ENCODE measurements around the gene TNFAIP8L3.
"Not testable (repeated sequence)": the region's sequence is repeated elsewhere in the genome, so short reads cannot be mapped to it uniquely, and the experiment has no call there.

The TNFAIP8L3 gene

GRCh38 chr15:51094606-51095569 lies at the start of gene TNFAIP8L3:
TNFAIP8L3 (minus strand) TSS chr15:51094906; CDS start chr15:51094595, 311 bp downstream.
- TF ChIP-seq CTCF (IDR thresholded peaks at IDR 0.05), result no peak
- H3K27me3 ChIP-seq, result peaks cover 100% of the 10 kb centered on the region

GRCh38 chr15:51144021-51144532 lies 49.4 kb upstream of the TNFAIP8L3 start:
- Histone ChIP-seq H3K27ac (no peak overlapping the region), H3K4me3 (ENCODE audit: low read depth in 1 of 2, low read length in 1 of 2) (no peak overlapping the region), H3K9me3 (no peaks in the 10 kb centered on the region), H3K36me3 (no peaks in the 10 kb centered on the region), H3K27me3 (peaks cover 59% of the 10 kb centered on the region), H3K4me1 (ENCODE audit: control insufficient read depth in 1 of 2, insufficient read depth in 1 of 2, low read depth in 1 of 2, low read length in 1 of 2) (no peaks in the 10 kb centered on the region)
- TF ChIP-seq CTCF (IDR thresholded peaks at IDR 0.05), result no peak

More at GRCh38 chr15:51094606-51095569, at the start of gene TNFAIP8L3:
- Histone ChIP-seq H3K4me3 (ENCODE audit: low read depth in 1 of 2, low read length in 1 of 2) (peak within 1 kb of the TSS; percentile 51 to 62), H3K9me3 (no peaks in the 10 kb centered on the region), H3K4me1 (ENCODE audit: control insufficient read depth in 1 of 2, insufficient read depth in 1 of 2, low read depth in 1 of 2, low read length in 1 of 2) (peaks cover 11 to 18% of the 10 kb centered on the region in 2 experiments), H3K27ac (no peak within 1 kb of the TSS), H3K36me3 (no peaks in the 10 kb centered on the region)

- H3K36me3 ChIP-seq; H3K27ac ChIP-seq; H3K4me1 ChIP-seq (ENCODE audit: control insufficient read depth in 1 of 2, insufficient read depth in 1 of 2, low read depth in 1 of 2, low read length in 1 of 2); H3K9me3 ChIP-seq; H3K4me3 ChIP-seq (ENCODE audit: low read depth in 1 of 2, low read length in 1 of 2): not testable (repeated sequence)
- H3K27me3 ChIP-seq, result peaks cover 96% of the 10 kb centered on the region
Measured at GRCh38 chr15:51140347-51140746, 45.6 kb upstream of the TNFAIP8L3 start.

GRCh38 chr15:51139091-51139490 lies 44.4 kb upstream of the TNFAIP8L3 start:
- no peak overlapping the region for H3K27ac ChIP-seq
- H3K36me3 ChIP-seq, result no peaks in the 10 kb centered on the region
- no peaks in the 10 kb centered on the region for H3K4me1 ChIP-seq (ENCODE audit: control insufficient read depth in 1 of 2, insufficient read depth in 1 of 2, low read depth in 1 of 2, low read length in 1 of 2)
- no peak overlapping the region for H3K4me3 ChIP-seq (ENCODE audit: low read depth in 1 of 2, low read length in 1 of 2)
- peaks cover 100% of the 10 kb centered on the region for H3K27me3 ChIP-seq
- no peaks in the 10 kb centered on the region for H3K9me3 ChIP-seq
- TF ChIP-seq CTCF (IDR thresholded peaks at IDR 0.05), result no peak

- Histone ChIP-seq H3K4me1 (ENCODE audit: control insufficient read depth in 1 of 2, insufficient read depth in 1 of 2, low read depth in 1 of 2, low read length in 1 of 2) (no peaks in the 10 kb centered on the region), H3K27ac (no peak overlapping the region), H3K4me3 (ENCODE audit: low read depth in 1 of 2, low read length in 1 of 2) (no peak overlapping the region), H3K9me3 (no peaks in the 10 kb centered on the region), H3K36me3 (no peaks in the 10 kb centered on the region), H3K27me3 (peaks cover 99% of the 10 kb centered on the region)
- TF ChIP-seq CTCF (IDR thresholded peaks at IDR 0.05), result no peak
Measured at GRCh38 chr15:51137880-51138430, 43.2 kb upstream of the TNFAIP8L3 start.

GRCh38 chr15:51137024-51137423 lies 42.3 kb upstream of the TNFAIP8L3 start:
- TF ChIP-seq CTCF (IDR thresholded peaks at IDR 0.05), result no peak

More at GRCh38 chr15:51137024-51137423, 42.3 kb upstream of the TNFAIP8L3 start:
- Histone ChIP-seq H3K27ac (no peak overlapping the region), H3K9me3 (no peaks in the 10 kb centered on the region), H3K4me3 (ENCODE audit: low read depth in 1 of 2, low read length in 1 of 2) (no peak overlapping the region), H3K4me1 (ENCODE audit: control insufficient read depth in 1 of 2, insufficient read depth in 1 of 2, low read depth in 1 of 2, low read length in 1 of 2) (no peaks in the 10 kb centered on the region), H3K36me3 (no peaks in the 10 kb centered on the region), H3K27me3 (peaks cover 97% of the 10 kb centered on the region)
